NCI-H1436 (cell line): ENCODE data around the gene LMCD1.

Source experiments
- DNase-seq: peaks from one replicate; lab custom pipeline; 2025; lab: John Stamatoyannopoulos, UW

The LMCD1 gene

DNA sequence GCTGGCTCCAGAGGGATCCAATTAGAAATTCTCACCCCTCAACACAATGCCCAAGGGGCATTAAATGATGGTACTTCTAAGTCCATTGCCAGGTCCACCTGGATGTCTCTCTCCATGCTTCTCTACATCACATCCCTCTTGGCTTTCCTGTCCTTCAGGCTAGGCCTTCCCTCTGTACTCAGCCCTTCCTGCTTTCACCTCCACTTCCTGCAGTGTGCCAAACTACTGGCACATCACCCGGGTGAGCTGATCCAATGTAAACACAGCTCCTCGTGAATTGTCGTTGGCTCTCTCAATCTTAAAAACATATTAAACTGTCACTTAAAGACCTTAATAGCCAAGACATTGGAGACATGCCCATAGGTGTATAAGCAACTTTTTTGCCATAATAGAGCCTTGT lies 4.0 kb downstream of the LMCD1 start:
- DNase-seq, result no peak

DNA sequence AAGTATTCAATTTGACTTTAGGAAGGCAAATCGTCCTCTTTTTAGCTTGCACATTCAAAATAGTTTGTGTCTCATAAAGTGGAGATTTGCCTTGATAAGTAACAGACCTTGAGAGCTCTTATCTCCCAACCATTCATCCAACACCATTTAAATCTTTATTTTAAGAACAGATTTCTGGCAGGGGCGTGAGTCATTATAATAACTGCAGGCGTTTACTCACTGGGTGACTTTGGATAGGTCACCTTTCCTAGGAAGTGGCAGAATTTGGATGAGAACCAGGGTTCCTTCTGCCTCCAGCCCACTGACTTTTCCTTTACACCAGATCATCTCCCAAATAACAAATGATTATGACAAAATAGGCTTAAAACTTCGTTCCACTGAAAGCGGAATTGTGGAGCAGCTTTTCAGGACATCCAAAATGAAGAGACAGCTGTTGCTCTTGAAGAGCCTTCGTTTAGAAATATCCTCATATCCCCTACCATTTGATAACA lies 5.0 kb downstream of the LMCD1 start:
- no peak for DNase-seq

DNA sequence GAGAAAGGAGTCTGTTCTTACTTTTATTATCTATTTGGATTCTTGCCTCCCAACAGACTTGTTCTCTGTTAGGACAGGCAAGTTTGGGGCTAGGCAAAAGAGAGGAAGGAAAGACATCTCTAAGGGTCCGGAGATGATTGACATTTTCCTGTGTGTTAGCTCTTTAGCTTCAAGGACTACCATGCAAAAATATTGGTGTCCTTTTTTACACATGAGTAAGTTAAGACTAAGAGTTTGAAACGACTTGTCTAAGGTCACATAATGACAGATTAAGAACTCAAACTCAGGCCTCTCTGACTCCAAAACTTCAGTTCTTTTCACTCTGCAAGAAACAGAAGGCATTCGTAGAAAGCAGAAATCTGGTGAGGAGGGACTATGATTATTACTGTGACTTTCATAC lies 5.9 kb downstream of the LMCD1 start:
- DNase-seq, result no peak

DNA sequence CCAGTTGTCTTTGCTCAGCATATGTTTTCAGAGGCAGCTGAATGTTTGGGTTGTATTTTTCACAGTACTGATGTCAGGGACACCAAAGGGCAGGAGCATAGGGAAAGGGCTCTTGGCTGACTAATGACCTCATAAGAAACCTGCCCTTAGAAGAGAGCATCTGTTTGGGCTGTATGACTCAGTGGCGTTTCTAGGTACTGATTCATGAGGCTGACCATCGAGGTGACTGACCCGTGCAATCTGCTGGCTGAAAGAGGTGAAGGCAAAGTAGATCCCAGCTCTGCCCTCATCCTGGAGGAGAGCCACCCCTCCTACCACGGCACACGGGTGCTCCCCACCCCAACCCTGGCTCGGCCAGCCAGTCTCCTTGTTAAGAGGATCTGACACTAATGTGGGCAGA lies 8.3 kb downstream of the LMCD1 start:
- DNase-seq, result no peak

DNA sequence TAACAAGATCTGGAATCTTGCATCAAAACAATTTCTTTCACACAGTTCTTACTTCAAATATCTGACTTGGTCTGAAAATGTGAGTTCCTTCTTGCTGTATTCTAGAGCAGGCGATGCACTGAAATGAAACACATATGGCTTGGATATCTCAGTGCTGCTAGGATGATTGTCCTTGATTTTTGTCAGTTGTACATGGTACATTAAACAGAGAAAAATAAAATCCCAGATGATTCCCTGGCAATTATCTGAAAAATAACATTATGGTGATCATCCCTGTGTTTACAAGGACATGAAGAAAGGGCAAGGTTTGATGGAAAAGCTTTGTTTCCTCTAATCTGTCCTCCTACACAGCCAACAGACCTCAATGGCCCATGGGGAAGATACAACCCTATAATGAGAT lies 10.6 kb downstream of the LMCD1 start:
- no peak for DNase-seq

DNA sequence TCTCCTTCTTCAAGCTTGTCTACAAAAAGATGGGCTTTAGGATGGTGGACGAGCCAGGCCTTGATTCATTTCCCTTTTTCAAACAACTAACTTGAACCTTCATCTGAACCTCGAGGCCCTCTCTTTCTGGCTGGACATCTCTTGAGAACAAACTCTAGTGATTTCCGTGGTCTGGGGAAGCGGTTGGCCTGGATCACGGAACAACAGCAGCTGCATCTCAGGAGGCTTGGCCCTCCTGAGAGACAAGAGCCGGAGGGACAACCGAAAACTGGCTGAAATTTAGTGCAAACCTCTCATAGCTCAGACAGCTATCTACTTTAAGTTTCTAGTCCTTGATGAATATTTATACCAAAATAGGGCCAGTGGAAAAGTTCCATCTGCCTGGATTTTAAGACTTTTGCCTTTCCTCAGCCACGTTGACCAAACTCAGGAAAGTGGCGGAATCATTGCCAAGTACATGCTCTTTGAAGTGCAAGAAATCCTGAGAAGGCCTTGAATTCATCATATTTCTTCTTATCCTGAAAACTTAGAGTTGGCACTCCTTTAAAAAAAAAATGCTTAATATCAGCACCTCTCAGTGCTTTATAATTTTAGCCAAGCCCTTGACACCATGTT lies 14.5 kb downstream of the LMCD1 start:
- no peak for DNase-seq

DNA sequence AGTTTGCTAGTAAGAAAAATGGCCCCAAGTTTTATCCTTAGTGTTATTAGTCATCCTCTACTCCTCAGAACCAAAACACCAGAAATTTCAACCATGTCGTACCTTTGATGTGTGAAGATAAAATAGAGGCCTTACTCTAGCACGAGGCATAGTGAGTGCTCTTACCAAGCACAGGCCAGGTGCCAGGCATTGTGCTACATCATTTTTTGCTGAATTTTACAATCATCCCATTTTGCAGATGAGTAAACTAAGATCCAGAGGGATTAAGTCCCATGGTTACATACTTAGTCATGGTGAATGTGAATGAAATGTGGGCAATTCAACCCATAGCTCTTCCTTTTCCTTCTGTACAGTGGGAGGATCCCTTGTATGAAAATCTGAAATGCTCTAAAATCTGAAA lies 15.2 kb downstream of the LMCD1 start:
- no peak for DNase-seq

DNA sequence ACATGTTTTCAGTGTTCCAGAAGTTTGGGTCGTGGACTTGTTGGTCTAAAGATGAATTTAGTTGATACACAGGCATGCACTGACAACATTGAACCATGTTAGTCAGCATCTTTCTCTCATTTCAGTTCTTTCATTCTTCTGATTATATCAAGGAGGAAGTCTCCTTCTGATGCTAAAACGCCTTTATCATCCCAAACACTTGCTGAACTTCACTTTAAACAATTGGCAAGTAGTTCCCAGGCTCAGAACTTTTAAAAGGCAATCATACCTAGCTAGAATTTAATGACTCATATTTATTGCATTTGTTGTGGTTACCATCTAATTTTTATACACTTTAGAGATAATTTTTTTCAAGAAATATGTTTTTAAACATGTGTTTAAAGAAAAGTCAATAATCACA lies 15.9 kb downstream of the LMCD1 start:
- no peak for DNase-seq

DNA sequence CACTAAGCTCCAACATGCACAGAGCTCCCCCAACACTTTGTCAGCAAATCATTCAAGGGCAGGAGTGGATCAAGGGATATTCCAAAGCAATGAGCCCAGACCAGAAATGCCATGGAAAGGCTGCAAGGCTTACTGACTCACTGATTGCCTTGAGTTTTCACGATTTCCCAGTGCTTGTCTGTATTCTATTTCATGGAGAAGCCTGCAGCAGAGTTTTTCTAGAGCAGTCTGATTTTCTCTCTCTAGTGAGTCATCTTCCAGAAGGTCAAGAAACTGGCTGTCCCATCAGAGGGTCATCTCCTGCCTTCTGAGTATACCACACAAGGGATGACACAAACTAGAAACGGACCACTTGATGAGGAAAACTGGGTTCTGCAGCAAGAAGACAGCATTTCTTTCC lies 16.5 kb downstream of the LMCD1 start:
- no peak for DNase-seq

DNA sequence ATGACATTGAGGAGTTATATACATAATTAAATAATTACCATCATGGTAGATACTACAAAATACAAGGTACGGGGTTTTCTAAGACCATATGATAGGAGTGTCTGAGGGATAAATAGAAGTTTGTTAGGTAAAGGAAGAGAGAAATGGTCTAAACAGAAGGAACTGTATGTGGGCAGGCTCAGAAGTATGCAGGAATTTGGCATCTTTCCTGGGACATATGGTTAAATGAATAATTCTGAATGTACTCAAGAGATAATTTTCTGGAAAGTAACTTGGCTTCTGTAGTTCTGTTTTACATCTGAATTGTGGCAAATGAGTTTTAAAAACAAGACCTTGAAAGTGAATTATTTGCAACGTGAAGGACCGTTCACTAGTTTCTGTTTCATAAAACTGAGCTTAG lies 17.5 kb downstream of the LMCD1 start:
- DNase-seq, result no peak

DNA sequence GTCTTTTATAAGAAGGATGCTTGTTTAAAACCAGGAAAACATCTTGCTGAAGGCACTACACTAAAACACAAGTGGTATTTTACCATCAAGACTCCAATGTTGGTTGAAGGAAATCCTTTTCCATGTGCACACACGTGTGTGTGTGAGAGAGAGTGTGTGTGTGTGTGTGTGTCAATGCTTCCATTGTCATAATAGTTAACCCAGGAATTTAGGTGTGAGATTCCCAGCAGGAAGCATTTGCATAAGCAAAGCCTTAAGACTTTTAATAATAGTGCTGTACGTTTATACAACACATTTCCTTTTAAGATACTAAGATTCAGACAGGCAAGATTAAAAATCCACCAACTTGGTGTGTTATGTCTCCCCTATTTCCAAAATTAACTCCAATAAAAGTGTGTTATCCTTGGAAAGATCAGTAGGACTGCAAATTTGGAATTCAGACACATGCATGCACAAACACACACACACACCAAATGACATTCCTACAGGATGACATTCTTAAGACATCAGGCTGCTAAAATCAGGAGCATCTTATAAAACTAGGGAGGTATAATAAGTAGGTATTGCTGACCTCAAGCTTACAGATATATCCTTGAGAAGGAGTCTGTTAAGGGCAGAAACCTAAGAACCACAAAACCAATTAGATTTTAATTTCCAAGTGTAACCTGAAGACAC lies 18.3 kb downstream of the LMCD1 start:
- DNase-seq, result no peak

DNA sequence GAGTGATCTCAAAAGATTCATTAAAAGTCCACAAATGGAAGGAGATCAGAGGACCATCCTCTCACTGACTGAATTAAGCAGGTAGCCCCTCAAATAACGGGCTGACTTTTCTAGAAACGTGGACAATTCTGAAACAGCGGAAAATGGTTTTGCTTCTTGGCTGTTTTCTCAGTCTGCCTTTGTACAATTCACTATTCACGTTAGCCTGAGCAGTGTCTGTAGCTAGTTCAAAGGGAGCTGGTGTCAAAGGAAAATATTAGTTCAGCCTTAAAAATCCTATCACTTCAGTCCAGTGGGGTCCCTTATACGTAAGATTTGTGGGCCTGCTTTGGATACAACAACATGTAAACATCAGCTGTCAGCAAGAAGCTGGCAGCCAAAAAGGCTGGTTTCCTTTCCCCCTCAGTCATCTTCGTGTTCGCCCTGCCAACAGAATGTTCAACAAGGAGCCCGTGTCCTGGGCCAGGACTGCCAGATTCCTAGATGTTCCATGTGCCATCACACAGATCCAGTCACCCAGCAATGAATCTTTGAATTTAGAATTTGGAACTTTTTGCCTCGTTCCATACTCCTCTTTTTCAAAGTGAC lies 19.3 kb downstream of the LMCD1 start:
- DNase-seq, result no peak

DNA sequence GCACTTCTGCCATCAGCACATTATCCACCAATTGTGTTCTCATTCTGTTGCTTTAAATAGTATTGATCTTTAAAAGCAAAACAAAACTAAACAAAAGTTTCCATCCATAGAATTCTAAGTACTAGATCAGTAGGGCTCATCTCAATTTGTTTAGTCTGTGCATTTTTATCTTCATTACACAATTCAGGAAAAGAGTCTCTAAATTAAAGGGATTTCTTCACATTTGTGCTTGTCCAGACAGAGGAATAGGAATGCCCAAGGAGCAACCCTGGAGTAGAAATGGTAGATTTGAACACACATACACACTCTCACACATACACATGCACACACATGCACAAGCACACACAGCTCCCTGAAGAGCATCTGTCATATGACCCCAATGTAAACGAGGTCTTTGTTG lies 21.4 kb downstream of the LMCD1 start:
- no peak for DNase-seq

DNA sequence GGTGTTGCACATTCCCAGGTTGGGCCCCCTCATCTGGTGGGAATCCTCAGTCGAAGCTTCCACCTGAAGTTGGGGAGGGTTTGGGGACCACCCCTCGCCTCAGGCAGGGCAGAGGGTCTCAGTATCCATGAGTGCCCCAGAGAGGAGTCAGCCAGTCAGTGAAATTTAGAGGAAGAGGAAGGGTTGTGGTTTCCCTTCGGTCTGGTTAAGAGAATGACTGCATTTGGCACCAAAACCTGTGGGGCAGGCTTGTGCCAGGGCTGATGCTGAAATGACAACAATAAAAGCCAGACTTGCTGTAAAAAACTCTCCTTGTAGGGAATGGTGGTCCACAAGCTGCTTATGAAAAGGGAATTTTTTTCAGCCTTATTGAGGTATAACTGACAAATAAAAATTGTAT lies 22.6 kb downstream of the LMCD1 start:
- no peak for DNase-seq

DNA sequence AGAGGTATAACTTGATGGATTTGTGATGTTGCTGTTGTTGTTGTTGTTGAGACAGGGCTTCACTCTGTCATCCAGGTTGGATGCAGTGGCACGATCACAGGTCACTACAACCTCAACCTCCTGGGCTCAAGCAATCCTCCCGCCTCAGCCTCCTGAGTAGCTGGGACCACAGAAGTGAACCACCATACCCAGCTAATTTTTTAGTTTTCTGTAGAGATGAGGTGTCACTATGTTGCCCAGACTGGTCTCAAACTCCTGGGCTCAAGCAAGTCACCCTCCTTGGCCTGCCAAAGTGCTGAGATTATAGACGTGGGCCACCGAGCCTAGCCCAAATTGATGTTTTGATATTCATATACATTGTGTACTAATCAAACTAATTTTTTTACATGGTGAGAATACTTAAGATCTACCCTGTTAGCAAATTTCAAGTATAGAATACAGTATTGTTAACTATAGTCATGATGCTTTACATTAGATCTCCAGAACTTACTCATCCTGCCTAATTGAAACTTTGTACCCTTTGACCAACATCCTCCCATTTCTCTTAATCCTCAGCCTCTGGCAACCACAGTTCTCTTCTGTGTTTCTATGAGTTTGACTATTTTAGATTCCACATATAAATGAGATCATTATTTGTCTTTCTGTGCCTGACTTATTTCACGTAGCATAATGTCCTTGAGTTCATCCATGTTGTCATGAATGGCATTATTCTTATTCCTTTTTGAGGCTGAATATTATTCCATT lies 23.2 kb downstream of the LMCD1 start:
- DNase-seq, result no peak

DNA sequence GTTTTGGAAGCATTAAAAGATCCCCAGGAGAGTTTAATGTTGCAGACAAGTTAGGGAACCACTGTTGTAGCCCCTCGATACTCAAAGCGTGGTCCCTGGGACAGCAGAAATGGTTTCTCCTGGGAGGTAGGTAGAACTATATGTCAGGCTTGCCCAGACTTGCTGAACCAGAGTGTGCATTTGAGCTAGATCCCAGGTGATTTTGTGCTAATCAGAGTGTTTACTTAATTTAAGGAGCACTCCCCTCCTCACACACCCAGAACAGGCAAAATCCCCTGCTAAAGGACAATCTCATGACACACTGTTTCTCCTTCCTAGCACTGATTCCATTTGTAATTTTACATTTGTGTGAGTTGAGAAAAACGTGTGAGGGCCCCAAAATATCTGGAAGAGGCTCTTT lies 24.3 kb downstream of the LMCD1 start:
- no peak for DNase-seq

DNA sequence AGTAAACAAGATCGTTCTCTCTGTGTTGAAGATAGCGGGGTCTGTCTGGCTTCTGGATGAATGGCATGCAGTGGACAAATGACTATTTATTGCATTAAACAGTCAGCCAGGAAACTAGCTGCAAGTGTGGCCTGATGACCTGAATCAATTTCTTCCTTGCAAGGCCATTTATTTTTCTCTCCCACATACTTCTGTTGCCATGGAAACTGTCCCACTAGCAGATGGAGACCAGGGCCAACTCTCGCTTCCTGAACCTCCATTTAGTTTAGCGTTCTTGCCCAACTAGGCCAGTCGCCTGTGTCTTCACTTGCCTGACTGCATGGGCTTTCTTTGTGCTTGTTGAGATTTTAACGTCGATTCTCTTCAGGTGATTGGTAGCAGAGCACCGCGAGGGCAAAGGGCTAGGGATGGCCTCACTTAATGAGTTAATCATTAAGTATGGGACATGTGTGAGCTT lies 27.6 kb downstream of the LMCD1 start:
- DNase-seq, result no peak

DNA sequence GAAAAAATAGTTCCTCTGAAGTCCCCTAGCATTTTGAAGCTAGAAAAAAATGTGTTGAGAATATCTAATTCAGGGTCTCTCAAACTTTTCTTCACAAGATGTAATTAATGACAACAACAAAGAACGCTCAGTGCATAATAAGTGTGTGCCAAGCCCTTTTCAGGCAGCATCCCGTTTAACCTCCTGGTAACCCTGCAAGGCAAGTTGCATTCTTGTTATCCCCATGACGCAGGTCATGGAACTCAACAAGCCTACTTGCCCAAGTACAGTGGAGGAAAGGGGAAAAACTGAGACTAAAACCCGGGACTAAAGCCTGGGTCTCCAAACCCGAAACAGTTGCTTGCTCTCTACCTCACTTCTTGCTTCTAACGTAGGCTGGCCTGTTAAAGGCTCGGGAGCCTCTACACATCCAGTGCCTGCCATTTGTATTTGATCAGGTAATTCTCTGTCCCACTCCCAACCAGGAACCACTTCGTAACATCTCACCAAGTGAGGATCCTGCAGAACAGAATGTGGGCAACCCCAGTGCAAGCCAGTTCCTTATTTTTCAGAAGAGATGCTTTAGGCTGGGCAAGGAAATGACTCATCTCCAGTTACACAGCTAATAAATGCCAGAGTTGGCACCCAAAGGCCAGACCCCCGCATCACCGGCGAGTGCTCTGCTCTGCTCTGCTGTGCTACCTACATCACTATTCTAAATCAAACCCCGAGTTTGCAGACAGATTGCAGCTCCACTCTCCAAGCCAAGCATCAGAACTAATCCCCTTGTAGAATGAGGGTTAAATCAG lies 28.3 kb downstream of the LMCD1 start:
- DNase-seq, result no peak

DNA sequence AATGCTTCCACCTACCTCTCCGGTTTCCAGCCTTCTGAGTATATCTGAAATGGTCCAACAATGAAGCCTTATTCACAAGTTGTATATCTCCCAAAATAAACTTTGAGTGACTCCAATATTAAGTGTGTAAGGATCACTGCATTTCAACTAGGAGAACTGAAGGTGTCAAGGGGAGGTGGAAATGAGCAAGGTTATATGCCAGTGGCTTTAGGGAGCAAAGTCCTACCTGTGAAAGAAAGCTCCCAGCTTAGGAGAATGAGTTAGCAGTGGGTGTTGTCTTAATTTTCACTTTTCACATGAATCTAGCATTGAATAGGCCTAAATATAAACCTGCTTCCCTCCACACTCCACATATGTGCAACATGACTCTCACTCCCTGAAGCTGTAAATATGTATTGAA lies 29.0 kb downstream of the LMCD1 start:
- no peak for DNase-seq

DNA sequence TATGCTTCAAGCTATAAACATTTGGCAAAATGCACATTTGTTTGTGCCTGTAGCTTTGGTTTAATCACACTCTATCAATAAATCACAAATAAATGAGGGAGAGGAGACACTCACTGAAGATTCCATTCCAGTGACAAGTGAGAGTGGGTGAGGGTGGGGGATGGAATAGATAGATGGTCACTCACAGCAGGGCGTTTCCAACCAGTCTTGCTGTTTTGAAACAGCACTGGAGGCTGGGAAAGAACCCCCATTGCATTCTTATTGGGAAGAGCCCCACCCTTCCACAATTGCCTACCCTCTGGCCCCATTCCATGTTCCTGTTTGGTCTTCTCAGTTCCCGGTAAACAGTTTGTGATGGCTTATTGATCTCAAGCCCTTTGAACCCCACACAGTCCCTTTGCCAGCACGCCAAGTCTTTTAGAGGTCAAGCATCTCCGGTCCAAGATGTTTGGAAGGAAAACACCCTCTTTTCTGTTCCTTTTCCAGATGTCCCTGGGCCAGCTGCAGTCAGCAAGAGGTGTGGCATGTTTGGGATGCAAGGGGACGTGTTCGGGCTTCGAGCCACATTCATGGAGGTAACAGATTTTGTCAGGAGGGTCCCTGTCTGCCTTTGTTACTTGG lies 30.7 kb downstream of the LMCD1 start:
- no peak for DNase-seq
